HFF-Myc (cell line): ENCODE measurements around the gene MTNR1A.

Source experiments
- DNase-seq: peaks from one replicate; pipeline ENCODE4 v3.0.0-alpha.2; 2011; ENCODE audit warnings: low read depth; ENCODE audit errors: extremely low read depth
- H3K4me3 ChIP-seq: replicated peaks from 2 replicates; pipeline ENCODE4 v1.5.1; 2011; ENCODE audit warnings: low read depth, mild to moderate bottlenecking, control low read depth, low read length
- TF ChIP-seq, protein P1 (sequence below): IDR thresholded peaks from 2 replicates; pipeline ENCODE4 v1.5.1; 2012; ENCODE audit warnings: mild to moderate bottlenecking, low read depth, low read length, control low read depth; ENCODE audit errors: missing control alignments

MTNR1A gene

DNA sequence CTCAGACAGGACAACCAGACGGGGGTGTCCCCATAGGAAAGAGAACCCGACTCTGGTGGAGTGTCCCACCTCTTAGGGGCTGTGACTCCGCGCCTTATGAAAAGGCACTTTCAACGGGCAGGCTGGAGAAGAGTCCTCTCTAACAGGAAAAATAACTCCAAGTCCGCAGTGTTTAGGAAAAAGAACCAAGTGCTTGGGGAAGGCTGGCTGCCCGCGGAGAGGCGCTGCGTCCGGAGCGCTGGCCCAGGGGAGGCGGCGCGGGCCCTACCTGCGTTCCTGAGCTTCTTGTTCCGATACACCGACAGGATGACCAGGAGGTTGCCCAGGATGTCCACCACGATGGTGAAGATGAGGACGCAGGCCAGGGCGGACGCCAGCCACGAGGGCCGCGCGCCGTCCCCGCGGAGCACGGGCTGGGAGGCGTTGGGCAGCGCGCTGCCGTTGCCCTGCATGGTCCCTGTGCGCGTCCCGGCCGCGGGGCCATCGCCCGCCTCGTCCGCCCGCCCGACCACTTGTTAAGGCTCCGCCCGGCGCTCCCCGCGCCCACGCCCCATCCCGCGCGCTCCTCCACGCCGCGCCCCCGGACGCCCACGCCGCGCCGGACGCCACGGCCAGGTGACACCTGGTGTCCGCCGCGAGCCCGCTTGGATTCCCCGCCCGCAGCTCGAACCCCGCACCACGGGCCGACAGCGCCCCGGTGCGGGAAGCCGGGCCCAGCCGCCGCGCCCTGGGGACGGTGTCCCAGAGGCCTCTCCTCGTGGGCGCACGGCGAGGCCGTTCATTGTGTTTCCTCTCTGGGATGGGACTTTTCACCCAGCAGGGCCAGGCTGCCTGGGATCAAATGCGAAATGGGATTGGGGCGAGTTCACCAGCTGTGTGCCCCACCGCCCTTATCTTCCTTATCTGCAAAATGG, at the start of gene MTNR1A:
Gene MTNR1A (minus strand): TSS at position 654 of the 914 bp plus-strand sequence. CDS start 202 bp downstream, at position 452.
- TF ChIP-seq, protein P1, sequence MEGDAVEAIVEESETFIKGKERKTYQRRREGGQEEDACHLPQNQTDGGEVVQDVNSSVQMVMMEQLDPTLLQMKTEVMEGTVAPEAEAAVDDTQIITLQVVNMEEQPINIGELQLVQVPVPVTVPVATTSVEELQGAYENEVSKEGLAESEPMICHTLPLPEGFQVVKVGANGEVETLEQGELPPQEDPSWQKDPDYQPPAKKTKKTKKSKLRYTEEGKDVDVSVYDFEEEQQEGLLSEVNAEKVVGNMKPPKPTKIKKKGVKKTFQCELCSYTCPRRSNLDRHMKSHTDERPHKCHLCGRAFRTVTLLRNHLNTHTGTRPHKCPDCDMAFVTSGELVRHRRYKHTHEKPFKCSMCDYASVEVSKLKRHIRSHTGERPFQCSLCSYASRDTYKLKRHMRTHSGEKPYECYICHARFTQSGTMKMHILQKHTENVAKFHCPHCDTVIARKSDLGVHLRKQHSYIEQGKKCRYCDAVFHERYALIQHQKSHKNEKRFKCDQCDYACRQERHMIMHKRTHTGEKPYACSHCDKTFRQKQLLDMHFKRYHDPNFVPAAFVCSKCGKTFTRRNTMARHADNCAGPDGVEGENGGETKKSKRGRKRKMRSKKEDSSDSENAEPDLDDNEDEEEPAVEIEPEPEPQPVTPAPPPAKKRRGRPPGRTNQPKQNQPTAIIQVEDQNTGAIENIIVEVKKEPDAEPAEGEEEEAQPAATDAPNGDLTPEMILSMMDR, result peak; percentile 12
- no peak for DNase-seq
- peak within 1 kb of the TSS; percentile 34 for H3K4me3 ChIP-seq

DNA sequence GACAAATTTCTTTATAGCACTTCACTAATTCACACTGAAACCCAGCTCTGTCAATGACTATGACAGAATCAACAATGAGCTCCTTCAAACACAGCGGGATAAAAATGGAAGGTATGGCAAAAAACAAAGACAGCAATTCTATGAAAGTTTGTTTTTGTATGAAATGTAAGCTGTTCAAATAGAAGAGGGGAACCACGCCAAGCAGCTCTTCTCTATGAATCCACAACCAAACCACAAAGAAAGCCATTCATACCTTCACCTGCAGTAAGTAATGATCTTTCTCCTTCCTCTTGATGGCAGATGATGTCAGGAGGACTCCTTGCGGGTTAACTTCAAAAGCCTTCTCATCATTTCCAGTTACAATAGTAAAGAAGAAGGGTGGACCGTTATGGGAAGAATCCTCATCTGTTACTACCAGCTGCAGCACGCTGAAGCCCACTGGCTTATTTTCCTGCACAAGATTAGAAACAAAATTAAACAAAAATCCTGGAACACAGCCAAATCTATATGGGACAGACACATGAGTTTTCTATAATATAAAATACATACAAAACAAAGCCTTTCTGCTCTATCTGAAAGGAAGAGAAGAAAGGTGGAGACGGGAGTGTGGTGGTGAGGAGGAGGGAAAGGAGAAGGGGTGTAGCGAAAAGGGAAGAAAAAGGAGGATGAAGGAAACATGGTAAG, 48.9 kb upstream of the MTNR1A start:
- TF ChIP-seq, protein P1, result no peak
- H3K4me3 ChIP-seq, result no peak overlapping the region
- no peak for DNase-seq

DNA sequence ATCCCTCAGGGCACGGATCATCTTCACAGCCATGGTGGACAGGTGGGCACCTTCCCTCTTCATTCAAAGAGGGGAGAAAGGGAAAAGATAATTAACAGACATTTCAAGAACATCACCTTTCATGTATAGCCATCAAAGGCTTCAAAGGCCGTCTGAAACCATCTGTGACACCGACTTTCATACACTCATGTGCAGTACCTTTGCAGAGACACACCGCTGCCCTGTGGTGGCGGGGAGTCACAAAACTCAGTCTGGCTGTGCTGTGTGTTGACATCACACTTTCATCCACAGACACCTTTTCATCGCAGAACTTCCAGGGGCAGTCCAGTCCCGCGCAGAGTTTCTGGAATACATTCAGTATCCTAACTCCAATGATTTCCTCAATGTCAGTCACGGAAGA, 47.6 kb upstream of the MTNR1A start:
- DNase-seq, result no peak
- H3K4me3 ChIP-seq, result no peak overlapping the region
- TF ChIP-seq, protein P1, result no peak

DNA sequence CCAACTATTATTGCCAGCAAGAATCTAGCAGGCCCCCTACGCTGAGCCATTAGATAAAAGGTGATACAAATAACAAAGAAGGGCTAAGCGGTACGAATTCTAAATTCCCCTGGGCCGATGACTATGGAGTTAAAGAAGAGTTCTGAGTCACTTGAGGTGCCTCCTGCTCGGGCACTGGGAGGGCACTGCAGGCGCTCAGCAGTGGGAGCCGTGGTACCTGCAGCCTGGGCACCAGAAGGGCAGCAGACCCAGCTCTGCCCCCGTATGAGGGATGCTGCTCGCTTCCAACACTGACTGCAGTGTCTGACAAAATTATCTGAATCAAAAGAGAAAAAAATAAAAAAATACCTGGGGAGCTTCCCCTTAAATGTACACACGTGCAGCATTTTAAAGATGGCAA, 44.1 kb upstream of the MTNR1A start:
- no peak overlapping the region for H3K4me3 ChIP-seq

DNA sequence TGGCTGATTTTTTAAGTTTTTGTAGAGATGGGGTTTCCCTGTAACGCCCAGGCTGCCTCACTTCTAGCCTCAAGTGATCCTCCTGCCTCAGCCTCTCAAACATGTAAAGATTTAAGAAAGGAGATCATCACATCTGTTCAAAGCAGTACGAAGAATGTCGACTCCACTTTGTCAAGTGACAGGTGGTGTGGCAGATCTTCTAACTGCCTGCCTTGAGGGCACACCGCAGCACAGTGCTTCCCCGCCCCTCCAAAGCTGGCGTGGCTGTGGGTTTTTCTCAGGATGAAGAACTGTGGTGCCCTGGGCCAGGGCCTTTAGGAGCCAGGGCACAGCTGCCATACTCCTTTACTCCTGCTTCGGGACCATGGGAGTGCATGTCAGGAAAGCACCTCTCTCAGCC, 43.3 kb upstream of the MTNR1A start:
- H3K4me3 ChIP-seq, result no peak overlapping the region
- DNase-seq, result no peak
- TF ChIP-seq, protein P1, result no peak

More for the DNA sequence above, 44.1 kb upstream of the MTNR1A start:
- TF ChIP-seq, protein P1, result no peak
- no peak for DNase-seq

DNA sequence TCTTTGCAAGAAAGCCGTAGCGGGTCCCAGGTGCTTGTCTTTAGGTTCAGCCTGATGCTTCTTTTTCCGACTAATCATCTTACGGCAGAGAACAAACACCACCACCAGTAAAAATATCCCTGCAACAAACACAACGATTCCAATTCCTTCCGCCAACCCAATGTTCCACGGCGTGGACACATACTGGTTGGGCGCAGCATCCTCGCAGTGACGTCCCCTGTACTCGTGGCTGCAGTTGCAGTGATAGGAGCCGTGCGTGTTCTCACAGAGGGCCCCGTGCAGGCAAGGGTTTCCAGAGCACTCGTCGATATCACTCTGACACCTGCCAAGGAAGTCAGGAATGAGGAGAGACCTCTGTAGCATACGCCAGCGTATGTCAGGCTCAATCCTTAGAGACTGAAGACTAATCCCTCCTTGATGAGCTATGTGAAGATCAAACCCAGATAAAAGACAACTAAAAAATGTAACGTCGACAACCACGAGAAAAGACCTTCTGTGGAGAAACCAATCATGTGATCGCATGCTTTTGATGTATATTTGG, 41.6 kb upstream of the MTNR1A start:
- DNase-seq, result no peak
- no peak overlapping the region for H3K4me3 ChIP-seq
- TF ChIP-seq, protein P1, result no peak
